ENCODE data around the gene NAGLU. TPM values are rescaled to one million over a fixed set of nuclear protein-coding genes. Genes with fewer than 3 reads are reported as not detected.
A peak's percentile ranks its signal among the peaks of the same experiment; 100 is the strongest.
"Not testable (repeated sequence)": the region's sequence is repeated elsewhere in the genome, so short reads cannot be mapped to it uniquely, and the experiment has no call there.

NAGLU gene
- total RNA-seq, 1 donor: 91.6 TPM

- no peak overlapping the region for H2AFZ ChIP-seq (ENCODE audit: low read length)
- H3K9me3 ChIP-seq (ENCODE audit: low read depth, low read length): no peaks in the 10 kb centered on the region
- peaks cover 17% of the 10 kb centered on the region for H3K36me3 ChIP-seq (ENCODE audit: insufficient read depth, low read length)
- H3K4me3 ChIP-seq (ENCODE audit: insufficient read depth, low read length): no peak overlapping the region
- no peaks in the 10 kb centered on the region for H3K27me3 ChIP-seq (ENCODE audit: insufficient read depth, low read length)
- TF ChIP-seq, protein P1, sequence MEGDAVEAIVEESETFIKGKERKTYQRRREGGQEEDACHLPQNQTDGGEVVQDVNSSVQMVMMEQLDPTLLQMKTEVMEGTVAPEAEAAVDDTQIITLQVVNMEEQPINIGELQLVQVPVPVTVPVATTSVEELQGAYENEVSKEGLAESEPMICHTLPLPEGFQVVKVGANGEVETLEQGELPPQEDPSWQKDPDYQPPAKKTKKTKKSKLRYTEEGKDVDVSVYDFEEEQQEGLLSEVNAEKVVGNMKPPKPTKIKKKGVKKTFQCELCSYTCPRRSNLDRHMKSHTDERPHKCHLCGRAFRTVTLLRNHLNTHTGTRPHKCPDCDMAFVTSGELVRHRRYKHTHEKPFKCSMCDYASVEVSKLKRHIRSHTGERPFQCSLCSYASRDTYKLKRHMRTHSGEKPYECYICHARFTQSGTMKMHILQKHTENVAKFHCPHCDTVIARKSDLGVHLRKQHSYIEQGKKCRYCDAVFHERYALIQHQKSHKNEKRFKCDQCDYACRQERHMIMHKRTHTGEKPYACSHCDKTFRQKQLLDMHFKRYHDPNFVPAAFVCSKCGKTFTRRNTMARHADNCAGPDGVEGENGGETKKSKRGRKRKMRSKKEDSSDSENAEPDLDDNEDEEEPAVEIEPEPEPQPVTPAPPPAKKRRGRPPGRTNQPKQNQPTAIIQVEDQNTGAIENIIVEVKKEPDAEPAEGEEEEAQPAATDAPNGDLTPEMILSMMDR (IDR thresholded peaks at IDR 0.05; ENCODE audit: extremely low read depth, low read depth, low read length): no peak
- no peak overlapping the region for H3K27ac ChIP-seq (ENCODE audit: low read depth, low read length)
- H3K79me2 ChIP-seq (ENCODE audit: insufficient read depth, low read length): no peaks in the 10 kb centered on the region
- H4K20me1 ChIP-seq (ENCODE audit: insufficient read depth, low read length): peaks cover 4% of the 10 kb centered on the region
- H3K4me2 ChIP-seq (ENCODE audit: insufficient read depth, low read length): no peak overlapping the region
- DNase-seq (ENCODE audit: insufficient read length, low spot score, missing footprints): peak; percentile 50
- H3K4me1 ChIP-seq (ENCODE audit: insufficient read depth, low read length): no peaks in the 10 kb centered on the region
These were observed 11.6 kb downstream of the NAGLU start for GRCh38 chr17:42547698-42548069.

- DNase-seq (ENCODE audit: insufficient read length, low spot score, missing footprints): peak; percentile 90
- Histone ChIP-seq H3K79me2 (ENCODE audit: insufficient read depth, low read length) (no peaks in the 10 kb centered on the region), H2AFZ (ENCODE audit: low read length) (no peak overlapping the region), H3K4me3 (ENCODE audit: insufficient read depth, low read length) (peak overlapping the region; percentile 28), H4K20me1 (ENCODE audit: insufficient read depth, low read length) (peaks cover 4% of the 10 kb centered on the region), H3K27me3 (ENCODE audit: insufficient read depth, low read length) (no peaks in the 10 kb centered on the region), H3K4me2 (ENCODE audit: insufficient read depth, low read length) (peak overlapping the region; percentile 23), H3K36me3 (ENCODE audit: insufficient read depth, low read length) (peaks cover 11% of the 10 kb centered on the region), H3K9me3 (ENCODE audit: low read depth, low read length) (no peaks in the 10 kb centered on the region), H3K4me1 (ENCODE audit: insufficient read depth, low read length) (no peaks in the 10 kb centered on the region), H3K27ac (ENCODE audit: low read depth, low read length) (no peak overlapping the region)
- TF ChIP-seq, protein P1 (IDR thresholded peaks at IDR 0.05; ENCODE audit: extremely low read depth, low read depth, low read length): no peak
These were observed 12.2 kb downstream of the NAGLU start for GRCh38 chr17:42548070-42548837.

DNA sequence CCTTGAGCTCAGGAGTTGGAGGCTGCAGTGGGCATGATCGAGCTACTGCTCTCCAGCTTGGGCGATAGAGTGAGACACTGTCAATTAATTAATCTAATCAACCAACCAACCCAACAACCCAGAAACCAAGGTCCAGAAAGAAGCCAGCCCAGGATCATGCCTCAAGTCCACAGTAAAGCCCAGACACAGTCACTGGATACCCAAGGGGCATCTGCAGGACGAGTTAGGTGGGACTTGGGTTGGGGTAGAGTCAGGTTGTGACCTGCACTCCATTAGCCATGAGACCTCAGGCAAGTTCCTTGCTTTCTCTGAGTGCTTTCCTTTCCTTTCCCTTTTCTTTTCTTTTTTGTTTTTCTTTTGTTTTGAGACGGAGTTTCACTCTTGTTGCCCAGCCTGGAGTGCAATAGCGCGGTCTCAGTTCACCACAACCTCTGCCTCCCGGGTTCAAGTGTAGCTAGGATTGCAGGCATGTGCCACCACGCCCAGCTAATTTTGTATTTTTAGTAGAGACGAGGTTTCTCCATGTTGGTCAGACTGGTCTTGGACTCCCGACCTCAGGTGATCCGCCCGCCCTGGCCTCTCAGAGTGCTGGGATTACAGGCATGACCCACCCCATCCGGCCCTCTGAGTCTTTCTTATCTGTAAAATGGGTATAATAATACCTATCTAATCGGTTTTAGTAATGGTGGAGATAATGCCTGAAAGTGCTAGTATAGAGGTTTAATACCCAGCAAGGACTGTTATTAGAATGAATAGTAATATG lies 13.1 kb downstream of the NAGLU start:
- H3K27me3 ChIP-seq (ENCODE audit: insufficient read depth, low read length): no peaks in the 10 kb centered on the region
- no peak overlapping the region for H3K27ac ChIP-seq (ENCODE audit: low read depth, low read length)
- peaks cover 5% of the 10 kb centered on the region for H3K4me1 ChIP-seq (ENCODE audit: insufficient read depth, low read length)
- H3K79me2 ChIP-seq (ENCODE audit: insufficient read depth, low read length): peaks cover 6% of the 10 kb centered on the region
- no peaks in the 10 kb centered on the region for H3K9me3 ChIP-seq (ENCODE audit: low read depth, low read length)
- DNase-seq (ENCODE audit: insufficient read length, low spot score, missing footprints): peak; percentile 82
- TF ChIP-seq, protein P1 (IDR thresholded peaks at IDR 0.05; ENCODE audit: extremely low read depth, low read depth, low read length): no peak
- H2AFZ ChIP-seq (ENCODE audit: low read length): no peak overlapping the region
- H3K36me3 ChIP-seq (ENCODE audit: insufficient read depth, low read length): peaks cover 2% of the 10 kb centered on the region
- peak overlapping the region; percentile 23 for H3K4me2 ChIP-seq (ENCODE audit: insufficient read depth, low read length)
- H4K20me1 ChIP-seq (ENCODE audit: insufficient read depth, low read length): peaks cover 7% of the 10 kb centered on the region
- no peak overlapping the region for H3K4me3 ChIP-seq (ENCODE audit: insufficient read depth, low read length)

DNA sequence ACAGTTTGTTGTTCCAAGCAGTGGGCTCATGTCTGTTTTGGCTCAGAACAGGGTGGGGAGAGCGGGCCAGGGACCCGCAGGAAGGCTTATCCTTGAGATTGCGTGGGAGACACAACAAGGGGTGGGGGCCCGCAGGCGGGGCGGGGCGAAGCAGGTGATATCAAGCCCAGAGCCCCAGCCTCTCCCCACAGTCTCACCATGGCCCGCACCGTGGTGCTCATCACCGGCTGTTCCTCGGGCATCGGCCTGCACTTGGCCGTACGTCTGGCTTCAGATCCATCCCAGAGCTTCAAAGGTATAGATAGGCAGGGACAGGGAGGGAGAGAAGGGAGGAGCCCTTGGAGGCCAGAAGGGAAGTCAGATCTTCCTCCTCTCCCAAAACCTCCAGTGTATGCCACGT lies 16.7 kb downstream of the NAGLU start, which contains the start of gene HSD17B1:
HSD17B1 (plus strand) TSS at position 188 of the 400 bp plus-strand sequence; CDS start at position 199, 11 bp downstream.
- H2AFZ ChIP-seq (ENCODE audit: low read length); H3K27ac ChIP-seq (ENCODE audit: low read depth, low read length); H3K27me3 ChIP-seq (ENCODE audit: insufficient read depth, low read length); H4K20me1 ChIP-seq (ENCODE audit: insufficient read depth, low read length); H3K36me3 ChIP-seq (ENCODE audit: insufficient read depth, low read length); H3K9me3 ChIP-seq (ENCODE audit: low read depth, low read length): not testable (repeated sequence)
- DNase-seq (ENCODE audit: insufficient read length, low spot score, missing footprints): peak; percentile 49
- peak within 1 kb of the TSS; percentile 98 for H3K4me2 ChIP-seq (ENCODE audit: insufficient read depth, low read length)
- H3K4me1 ChIP-seq (ENCODE audit: insufficient read depth, low read length): peaks cover 13% of the 10 kb centered on the region
- H3K4me3 ChIP-seq (ENCODE audit: insufficient read depth, low read length): peak within 1 kb of the TSS; percentile 91
- peaks cover 16% of the 10 kb centered on the region for H3K79me2 ChIP-seq (ENCODE audit: insufficient read depth, low read length)

Measured in osteoblast (primary cell).